Measurements from ENCODE around the gene ACADS.

ACADS gene

GRCh38 chr12:120719072-120719471 lies 6.6 kb upstream of the ACADS start:
- TF ChIP-seq CTCF (IDR thresholded peaks at IDR 0.05; ENCODE audit: low read depth, low read length, missing control alignments) = no peak
- DNase-seq (ENCODE audit: low read depth) = no peak
- no peak overlapping the region for H3K4me3 ChIP-seq (ENCODE audit: low read depth, low read length)

GRCh38 chr12:120719496-120720233 lies 6.0 kb upstream of the ACADS start:
- H3K4me3 ChIP-seq (ENCODE audit: low read depth, low read length) = no peak overlapping the region
- DNase-seq (ENCODE audit: low read depth) = no peak
- TF ChIP-seq CTCF (IDR thresholded peaks at IDR 0.05; ENCODE audit: low read depth, low read length, missing control alignments) = no peak

- DNase-seq (ENCODE audit: low read depth) = no peak
Measured at GRCh38 chr12:120720234-120720986, 5.2 kb upstream of the ACADS start.

GRCh38 chr12:120720987-120721801 lies 4.4 kb upstream of the ACADS start:
- H3K4me3 ChIP-seq (ENCODE audit: low read depth, low read length) = no peak overlapping the region
- TF ChIP-seq CTCF (IDR thresholded peaks at IDR 0.05; ENCODE audit: low read depth, low read length, missing control alignments) = no peak
- no peak for DNase-seq (ENCODE audit: low read depth)

More at GRCh38 chr12:120720234-120720986, 5.2 kb upstream of the ACADS start:
- H3K4me3 ChIP-seq (ENCODE audit: low read depth, low read length) = no peak overlapping the region
- TF ChIP-seq CTCF (IDR thresholded peaks at IDR 0.05; ENCODE audit: low read depth, low read length, missing control alignments) = no peak

GRCh38 chr12:120721866-120722265 lies 3.8 kb upstream of the ACADS start:
- TF ChIP-seq CTCF (IDR thresholded peaks at IDR 0.05; ENCODE audit: low read depth, low read length, missing control alignments) = no peak
- no peak for DNase-seq (ENCODE audit: low read depth)
- no peak overlapping the region for H3K4me3 ChIP-seq (ENCODE audit: low read depth, low read length)

GRCh38 chr12:120722784-120723183 lies 2.8 kb upstream of the ACADS start:
- H3K4me3 ChIP-seq (ENCODE audit: low read depth, low read length) = no peak overlapping the region
- no peak for TF ChIP-seq CTCF (IDR thresholded peaks at IDR 0.05; ENCODE audit: low read depth, low read length, missing control alignments)
- no peak for DNase-seq (ENCODE audit: low read depth)
